GM18870 (cell line): ENCODE results near the gene HIBADH.
"Not testable (repeated sequence)": the region's sequence is repeated elsewhere in the genome, so short reads cannot be mapped to it uniquely, and the experiment has no call there.

Experiments
- ATAC-seq: cut with Tn5 transposase; IDR thresholded peaks from one replicate; pipeline ENCODE4 v1.9.1; 2021; ENCODE audit warnings: moderate library complexity; ENCODE audit not compliant: unreplicated experiment

Gene HIBADH

GRCh38 chr7:27603813-27604212, 58.9 kb downstream of the HIBADH start:
- ATAC-seq = no peak

GRCh38 chr7:27602766-27603165, 59.9 kb downstream of the HIBADH start:
- ATAC-seq = no peak

- no peak for ATAC-seq
Measured at GRCh38 chr7:27601217-27601616, 61.5 kb downstream of the HIBADH start.

GRCh38 chr7:27600247-27600646, 62.4 kb downstream of the HIBADH start:
- ATAC-seq = no peak

GRCh38 chr7:27595009-27595408, 67.7 kb downstream of the HIBADH start:
- no peak for ATAC-seq

GRCh38 chr7:27593226-27593625, 69.5 kb downstream of the HIBADH start:
- ATAC-seq = no peak

GRCh38 chr7:27590416-27590815, 72.3 kb downstream of the HIBADH start:
- ATAC-seq = no peak

- ATAC-seq = no peak
Measured at GRCh38 chr7:27587429-27587828, 75.3 kb downstream of the HIBADH start.

GRCh38 chr7:27586825-27587224, 75.9 kb downstream of the HIBADH start:
- peak; percentile 96 for ATAC-seq

GRCh38 chr7:27585781-27586447, 76.8 kb downstream of the HIBADH start:
- ATAC-seq = no peak

- no peak for ATAC-seq
Measured at GRCh38 chr7:27581906-27582305, 80.8 kb downstream of the HIBADH start.

- no peak for ATAC-seq
Measured at GRCh38 chr7:27581119-27581518, 81.6 kb downstream of the HIBADH start.

GRCh38 chr7:27579565-27579964, 83.1 kb downstream of the HIBADH start:
- ATAC-seq = no peak

- ATAC-seq = not testable (repeated sequence)
Measured at GRCh38 chr7:27578169-27578568, 84.5 kb downstream of the HIBADH start.

- ATAC-seq = no peak
Measured at GRCh38 chr7:27576360-27576944, 86.2 kb downstream of the HIBADH start.

GRCh38 chr7:27575613-27576012, 87.1 kb downstream of the HIBADH start:
- ATAC-seq = no peak

- no peak for ATAC-seq
Measured at GRCh38 chr7:27569106-27569505, 93.6 kb downstream of the HIBADH start.

GRCh38 chr7:27567266-27567665, 95.4 kb downstream of the HIBADH start:
- ATAC-seq = no peak

- no peak for ATAC-seq
Measured at GRCh38 chr7:27564881-27565482, 97.7 kb downstream of the HIBADH start.

- no peak for ATAC-seq
Measured at GRCh38 chr7:27560706-27561235, 101.9 kb downstream of the HIBADH start.

GRCh38 chr7:27555670-27556069, 107.0 kb downstream of the HIBADH start:
- ATAC-seq = no peak

GRCh38 chr7:27554826-27555225, 107.9 kb downstream of the HIBADH start:
- ATAC-seq = no peak
